ENCODE measurements around the gene TTC27.
"Not testable (repeated sequence)": the region's sequence is repeated elsewhere in the genome, so short reads cannot be mapped to it uniquely, and the experiment has no call there.

Gene TTC27

DNA sequence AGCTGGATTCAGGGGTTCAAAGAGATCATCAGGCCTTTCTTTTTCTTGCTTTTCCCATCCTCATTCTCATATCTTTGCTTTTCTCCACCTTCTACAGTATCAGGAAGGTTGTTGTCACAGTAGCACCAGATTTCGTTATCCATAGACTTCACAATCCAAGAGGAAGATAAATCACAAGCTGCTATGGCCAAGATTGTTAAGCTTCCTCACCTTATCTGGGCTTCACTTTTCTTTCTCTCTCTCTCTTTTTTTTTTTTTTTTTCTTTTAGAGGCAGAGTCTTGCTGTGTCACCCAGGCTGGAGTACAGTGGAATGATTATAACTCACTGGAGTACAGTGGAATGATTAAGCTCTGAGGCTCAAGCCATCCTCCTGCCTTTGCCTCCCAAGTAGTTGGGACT lies 93.5 kb downstream of the TTC27 start:
- no peak for DNase-seq

DNA sequence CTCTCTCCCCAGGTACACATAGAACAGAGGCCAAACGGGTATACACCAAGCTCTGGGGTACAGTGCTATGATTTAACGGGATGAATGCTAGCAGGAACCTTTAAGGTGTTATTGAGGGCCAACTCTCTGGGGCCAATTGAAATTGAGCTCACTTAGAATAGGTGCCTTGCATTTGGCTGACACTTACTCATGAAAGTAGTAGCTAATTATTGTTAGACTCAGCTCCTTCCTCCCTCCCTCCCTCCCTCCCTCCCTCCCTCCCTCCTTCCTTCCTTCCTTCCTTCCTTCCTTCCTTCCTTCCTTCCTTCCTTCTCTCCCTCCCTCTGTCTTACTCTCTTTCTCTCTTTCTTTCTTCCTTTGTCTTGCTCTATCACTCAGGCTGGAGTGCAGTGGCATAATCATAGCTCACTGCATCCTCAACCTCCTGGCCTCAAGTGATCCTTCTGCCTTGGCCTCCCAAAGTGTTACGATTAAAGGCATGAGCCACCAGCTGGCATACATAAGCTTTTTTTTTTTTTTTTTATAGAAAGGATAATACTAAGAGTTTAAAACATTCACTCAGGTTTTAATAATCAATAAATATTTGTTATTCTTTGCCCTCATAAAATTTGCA lies 95.7 kb downstream of the TTC27 start:
- no peak for DNase-seq

DNA sequence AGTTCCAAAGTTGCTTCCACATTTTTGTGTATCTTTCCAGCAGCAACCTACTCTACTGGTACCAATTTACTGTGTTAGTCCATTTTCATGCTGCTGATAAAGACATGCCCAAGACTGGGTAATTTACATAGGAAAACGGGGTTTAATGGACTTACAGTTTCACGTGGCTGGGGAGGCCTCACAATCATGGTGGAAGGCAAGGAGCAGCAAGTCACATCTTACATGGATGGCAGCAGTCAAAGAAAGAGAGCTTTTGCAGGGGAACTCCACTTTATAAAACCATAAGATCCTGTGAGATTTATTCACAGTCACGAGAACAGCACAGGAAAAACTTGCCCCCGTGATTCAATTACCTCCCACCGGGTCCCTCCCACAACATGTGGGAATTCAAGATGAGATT lies 98.8 kb downstream of the TTC27 start:
- not testable (repeated sequence) for DNase-seq

DNA sequence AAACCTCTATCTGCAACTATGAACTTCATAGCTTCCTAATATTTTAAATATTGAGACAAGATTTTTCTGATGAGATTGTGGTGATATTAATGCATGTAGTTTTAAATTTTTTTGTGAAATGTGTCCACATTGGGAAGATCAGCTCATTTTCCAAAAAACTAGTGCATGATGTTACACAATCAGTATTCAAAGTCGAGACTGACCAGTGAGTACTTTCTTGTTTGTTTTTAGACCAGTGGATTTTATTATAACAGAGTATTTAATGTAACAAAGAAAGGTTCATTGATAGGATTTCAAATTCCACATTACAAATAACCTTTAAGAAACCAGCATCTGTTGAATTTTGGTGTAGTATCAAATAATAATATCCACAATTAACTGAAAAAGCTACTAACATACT lies 99.3 kb downstream of the TTC27 start:
- no peak for DNase-seq

DNA sequence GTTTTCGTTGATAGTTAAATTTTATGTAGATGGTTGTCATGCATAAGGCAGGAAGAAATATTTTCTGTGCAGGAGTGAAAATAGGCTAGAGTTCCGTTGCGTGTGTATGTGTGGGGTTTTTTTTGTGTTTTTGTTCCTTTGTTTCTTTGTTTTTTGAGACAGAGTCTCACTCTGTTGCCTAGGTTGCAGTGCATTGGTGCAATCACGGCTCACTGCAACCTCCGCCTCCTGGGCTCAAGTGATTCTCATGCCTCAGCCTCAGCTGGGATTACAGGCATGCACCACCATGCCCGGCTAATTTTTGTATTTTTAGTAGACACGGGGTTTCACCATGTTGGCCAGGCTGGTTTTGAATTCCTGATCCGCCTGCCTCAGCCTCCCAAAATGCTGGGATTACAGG lies 103.1 kb downstream of the TTC27 start:
- DNase-seq: not testable (repeated sequence)

DNA sequence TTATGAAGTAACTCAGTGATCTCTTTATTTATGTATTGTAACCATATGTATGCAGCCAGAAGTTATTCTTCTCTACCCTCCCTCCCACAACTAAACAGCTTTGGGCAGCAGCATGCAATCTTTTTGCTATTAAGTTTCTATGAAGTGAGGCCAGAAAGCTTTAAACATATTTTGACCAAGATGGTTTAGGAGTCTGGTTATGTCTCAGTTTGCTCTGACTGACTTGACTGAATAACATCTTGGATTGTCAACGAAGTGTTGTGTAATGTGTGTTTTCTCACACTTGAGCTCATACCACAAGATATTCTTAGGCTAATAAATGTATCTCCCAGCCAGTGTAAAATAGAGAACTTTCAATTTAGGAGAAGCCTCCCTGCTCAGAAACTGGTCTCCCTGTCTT lies 104.3 kb downstream of the TTC27 start:
- no peak for DNase-seq

DNA sequence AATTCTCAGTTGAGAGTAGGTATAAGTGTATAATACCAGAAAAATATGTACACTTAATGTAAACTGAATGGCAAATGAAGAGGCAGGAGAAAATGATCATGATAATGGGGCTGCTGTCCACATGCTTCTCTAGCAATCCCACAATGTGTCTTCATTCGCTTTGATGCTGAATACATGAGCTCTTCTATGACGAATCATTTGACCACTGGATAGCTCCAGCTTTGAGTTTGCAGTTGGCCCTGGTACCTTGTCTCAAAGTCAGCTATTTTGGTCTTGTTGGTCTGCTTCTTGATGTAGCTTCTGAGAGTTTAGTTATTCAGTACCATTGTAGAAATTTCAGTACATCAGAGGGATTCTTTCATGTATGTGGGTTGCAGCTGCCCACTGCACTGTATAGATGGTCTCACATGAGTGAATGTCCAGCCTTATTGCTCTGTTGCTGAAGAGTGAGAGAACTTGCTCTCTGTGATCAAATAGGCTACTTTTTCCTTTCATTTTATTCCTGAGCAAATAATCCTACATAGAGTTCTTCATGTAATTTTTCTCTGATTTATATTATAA lies 105.1 kb downstream of the TTC27 start:
- no peak for DNase-seq

DNA sequence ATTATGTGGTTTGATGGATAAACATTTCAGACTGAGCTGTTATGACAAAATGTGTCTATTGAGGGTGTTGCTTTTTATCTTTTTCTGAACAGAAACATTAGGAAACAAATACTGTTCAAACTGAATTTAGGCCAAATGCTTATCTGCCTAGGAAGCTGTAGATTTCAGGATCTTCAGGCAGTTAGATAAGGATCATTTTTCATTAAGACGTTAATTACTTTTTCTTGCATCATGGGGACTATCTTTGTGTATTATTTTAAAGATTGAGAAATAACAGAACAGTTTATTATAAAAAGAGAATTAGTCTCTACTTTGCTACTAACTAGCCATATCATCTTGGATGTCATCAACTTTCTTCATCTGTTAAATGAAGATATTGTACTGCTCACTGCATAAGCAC lies 107.5 kb downstream of the TTC27 start:
- DNase-seq: no peak

DNA sequence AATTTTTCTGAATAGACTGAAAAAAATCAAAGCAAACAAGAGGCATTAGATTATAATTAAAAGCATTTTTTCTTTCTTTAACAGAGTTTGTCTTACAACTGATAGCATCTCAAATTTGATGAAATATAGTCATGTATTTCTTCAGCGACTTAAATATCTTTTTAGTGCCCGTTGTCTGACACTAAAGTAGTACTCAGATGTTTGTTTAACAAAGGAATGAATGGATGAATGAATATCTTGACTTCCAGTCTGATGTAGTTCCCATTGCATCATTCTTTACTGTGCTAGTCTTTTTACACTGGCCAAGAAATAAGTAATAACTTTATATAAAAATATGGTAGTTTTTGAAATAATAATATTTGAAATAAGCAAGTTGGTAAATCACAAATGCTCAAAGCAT lies 111.1 kb downstream of the TTC27 start:
- no peak for DNase-seq

DNA sequence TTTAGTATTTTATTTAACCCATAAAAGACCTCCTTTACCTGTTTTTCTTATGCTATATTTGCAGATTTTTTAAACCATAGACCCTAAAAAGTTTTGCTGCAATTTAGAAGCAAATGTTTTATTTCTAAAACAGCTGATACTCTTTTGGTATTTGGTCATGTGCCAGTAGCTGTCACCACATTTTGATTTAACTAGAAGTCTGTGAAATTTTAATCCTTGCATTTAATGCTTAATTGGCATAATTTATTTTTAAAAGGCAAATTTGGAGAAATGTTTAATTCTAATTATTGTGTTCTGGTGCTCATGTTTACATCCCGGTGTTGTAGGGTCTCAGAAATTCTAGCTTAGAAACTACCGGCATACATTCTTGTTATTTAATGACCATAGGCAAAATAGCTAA lies 111.8 kb downstream of the TTC27 start:
- DNase-seq: no peak

DNA sequence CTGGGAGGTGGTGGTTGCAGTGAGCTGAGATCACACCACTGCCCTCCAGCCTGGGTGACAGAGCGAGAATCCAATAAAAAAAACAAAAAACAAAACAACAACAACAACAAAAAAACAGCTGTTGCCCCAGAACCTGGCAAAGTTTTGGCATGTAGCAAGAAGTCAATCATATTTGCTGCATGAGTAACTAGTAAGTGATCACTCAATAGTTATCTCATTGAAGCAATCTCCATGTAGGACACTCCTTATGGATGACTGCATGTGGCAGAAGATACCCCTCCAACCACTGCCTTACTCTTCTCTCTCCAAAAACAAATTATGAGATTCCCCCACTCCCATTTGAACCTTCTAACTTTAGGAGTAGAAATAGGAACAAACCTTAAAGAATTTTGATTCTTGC lies 113.7 kb downstream of the TTC27 start:
- DNase-seq: no peak

DNA sequence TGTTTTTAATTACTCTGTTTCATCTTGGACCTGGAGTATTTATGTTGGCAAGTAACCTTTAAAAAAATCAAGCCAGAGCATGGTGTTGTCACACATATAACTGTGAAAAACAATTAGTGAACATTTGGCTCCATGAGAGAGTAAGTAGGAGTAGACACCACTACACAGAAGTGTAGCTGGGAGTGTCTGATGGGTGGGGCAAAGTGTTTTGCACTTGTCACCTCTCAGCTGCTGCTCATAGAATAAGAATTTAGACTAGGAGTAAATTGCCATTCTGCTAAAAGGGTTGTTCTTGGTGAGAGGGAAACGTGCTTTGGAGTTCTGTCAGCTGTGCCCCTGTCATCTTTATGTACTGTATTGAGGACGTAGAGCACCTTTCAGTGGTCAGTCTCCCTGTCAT lies 114.5 kb downstream of the TTC27 start:
- DNase-seq: no peak

DNA sequence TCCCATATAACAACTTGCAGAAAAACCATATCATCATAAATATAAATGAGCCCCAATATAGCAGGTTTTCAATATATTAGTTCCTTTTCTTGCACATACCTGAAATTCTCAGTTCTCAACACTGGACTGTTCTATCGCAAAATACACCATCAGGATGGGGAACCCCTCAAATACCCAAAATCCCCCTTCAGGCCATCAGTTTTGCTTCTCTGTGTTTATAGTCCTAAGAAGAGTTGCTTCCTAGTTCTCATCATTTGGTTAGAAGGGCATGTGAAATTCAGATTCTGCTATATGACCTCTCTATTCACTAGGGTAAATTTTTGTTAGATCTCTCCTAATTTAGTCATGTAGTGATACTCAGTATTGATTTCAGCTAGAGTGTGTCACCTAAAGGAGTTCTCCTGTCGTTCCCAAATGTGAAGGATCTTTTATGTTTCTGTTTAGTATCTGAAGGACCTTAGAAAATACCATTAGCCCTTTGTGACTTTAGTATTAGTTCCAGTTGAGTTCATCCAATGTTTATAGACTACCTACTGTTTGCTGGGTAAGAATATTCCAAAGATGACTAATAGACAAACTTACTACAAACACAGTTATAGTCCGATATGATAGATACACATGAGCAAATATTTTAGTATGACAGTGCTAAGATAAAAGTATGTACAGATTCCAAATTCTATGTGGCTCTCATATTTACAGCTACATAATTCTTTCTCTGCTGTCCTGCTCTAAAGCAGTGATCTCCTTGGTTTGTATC lies 115.8 kb downstream of the TTC27 start:
- no peak for DNase-seq

DNA sequence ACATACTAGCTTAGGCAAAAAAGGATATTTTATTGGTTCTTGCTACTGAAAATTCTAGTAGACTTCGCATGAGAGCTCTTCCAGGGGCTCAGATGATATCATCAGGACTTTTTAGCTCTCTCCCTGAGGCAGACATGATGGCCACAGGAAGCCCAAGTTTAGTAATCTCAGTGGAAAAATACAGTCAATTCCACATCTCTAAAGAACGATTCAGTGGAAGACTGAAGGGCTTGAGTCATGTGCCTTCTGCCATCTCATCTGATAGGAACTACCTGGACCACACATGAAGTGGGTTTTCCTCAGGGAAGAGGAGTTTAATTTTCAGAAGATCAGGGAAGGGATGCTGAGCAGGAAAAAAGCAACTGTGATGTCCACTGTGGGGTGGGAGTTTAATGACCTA lies 117.3 kb downstream of the TTC27 start:
- no peak for DNase-seq

DNA sequence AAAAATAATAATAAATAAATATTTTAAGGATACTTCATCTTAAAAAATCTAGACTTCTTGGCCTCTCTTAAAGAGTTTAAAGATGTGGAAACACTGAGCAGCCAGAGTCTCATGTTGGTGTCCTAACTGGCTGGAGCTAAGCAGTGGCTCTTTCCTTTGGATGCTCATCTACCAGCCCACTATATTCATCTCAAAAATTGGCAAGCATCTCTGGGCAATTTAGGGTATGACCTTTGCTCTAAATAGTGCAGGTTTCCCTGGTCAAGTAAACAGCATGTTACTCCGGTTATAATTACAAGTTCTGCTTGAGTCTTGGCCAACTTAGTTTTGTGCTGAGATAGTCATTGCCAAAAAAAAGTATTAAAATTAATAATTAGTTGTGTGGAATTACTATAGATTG lies 117.8 kb downstream of the TTC27 start:
- no peak for DNase-seq

DNA sequence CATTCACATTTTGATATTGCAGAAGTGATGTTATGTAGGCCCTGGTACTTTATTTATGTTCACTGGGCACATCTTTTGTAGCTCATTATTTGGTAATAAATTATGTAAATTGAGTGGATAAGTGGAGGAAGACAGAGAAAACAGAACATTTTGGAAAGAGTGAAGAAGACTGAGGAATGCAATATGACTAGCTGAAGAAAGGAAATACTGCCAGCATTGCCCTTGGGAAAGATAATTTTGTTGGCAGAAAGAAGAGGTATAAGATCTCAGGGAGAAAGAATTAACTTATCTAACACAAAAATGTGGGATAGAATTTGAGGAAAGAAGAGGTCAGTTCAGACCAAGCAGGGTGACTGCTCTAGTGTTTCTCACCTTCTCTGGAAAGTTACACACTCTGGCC lies 118.8 kb downstream of the TTC27 start:
- DNase-seq: no peak

DNA sequence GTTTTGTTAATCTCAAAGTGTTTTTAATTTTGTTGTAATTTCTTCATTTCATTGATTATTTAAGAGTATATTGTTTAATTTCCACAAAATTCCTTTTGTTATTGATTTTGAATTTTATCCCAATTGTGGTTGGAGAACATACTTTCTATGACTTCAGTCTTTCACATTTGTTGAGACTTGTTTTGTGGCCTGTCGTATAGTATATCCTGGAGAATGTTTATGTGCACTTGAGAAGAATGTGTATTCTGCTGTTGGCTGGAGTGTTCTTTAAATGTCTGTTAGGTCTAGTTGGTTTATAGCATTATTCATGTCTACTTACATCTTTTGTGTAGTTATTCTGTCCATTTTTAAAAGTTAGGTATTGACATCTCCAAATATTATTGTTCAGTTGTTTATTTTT lies 120.3 kb downstream of the TTC27 start:
- no peak for DNase-seq

DNA sequence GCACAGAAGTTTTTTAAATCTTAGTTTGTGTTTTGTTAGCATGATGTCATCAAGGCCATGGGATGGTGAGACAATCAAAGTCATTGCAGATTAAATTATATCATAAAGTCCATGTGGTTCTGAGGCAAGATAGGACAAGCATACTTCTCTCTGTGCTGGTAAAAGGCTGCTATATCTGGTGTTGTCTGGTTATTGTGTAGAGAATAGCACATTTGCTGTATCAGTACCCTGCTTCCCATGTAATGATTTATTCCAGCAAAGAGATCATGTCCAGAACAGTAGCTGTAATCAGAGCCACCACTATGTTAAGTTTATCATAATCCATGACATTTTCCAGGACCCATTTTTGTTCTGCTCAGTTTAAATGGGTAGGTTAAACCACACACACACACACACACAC lies 123.0 kb downstream of the TTC27 start:
- no peak for DNase-seq

DNA sequence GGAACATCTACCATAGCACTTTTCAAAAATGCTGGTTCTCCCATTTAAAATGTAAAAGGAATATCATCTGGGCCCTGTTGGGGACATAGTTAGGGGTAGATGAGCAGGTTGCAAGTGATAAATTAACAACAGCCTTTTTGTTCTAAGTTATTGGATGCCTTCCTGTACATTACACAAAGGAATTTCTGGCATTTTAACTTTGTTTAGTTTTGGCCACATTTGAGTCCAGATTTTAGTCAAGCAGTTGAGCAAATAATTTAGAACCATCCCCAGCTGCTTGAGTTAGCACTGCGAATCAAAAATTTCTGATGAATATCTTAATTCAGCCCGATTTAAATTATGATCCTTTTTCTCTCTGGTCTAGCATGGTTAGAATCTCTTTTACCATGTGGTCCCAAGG lies 124.4 kb downstream of the TTC27 start:
- DNase-seq: no peak

DNA sequence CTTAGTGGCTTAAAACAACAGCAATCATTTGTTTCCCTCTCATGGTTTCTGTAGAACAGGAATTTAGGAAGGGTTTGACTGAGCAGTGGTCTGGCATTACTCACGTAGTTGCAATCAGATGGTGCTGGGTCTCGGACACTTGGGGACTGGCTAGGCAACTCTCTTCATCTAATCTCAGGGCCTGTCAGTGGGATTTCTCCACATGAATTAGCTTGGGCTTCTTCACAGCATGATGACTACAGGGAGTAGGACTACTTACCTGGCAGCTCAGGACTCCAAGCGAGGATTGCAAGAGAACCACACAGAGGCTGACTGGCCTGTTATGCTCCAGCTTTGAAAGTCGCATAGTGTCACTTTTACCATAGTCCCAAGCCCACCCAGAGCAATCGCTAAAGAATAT lies 125.1 kb downstream of the TTC27 start:
- no peak for DNase-seq

DNA sequence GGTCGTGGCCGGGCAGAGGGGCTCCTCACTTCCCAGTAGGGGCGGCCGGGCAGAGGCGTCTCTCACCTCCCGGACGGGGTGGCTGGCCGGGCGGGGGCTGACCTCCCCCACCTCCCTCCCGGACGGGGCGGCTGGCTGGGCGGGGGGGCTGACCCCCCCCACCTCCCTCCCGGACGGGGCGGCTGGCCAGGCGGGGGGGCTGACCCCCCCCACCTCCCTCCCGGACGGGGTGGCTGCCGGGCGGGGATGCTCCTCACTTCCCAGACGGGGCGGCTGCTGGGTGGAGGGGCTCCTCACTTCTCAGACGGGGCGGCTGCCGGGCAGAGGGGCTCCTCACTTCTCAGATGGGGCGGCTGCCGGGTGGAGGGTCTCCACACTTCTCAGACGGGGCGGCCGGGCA lies 126.8 kb downstream of the TTC27 start:
- not testable (repeated sequence) for DNase-seq

DNA sequence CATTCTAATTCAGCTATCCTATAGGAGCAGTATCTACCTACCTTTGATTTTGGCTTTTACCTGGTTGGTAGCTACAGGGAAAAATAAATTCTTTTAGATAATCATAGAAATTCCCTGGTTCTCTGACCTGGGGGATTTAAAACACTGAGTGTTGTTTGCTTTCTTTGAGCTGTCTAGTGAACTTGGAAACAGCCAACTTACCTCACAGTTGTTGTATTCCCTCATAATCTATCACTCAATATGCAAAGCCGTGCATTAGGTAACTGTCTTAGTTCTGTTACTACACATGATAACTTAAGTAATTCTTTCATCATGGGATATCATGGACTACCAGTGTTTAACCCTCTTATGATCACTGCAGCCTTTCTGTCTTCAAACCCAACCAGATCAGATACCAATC lies 127.8 kb downstream of the TTC27 start:
- no peak for DNase-seq

DNA sequence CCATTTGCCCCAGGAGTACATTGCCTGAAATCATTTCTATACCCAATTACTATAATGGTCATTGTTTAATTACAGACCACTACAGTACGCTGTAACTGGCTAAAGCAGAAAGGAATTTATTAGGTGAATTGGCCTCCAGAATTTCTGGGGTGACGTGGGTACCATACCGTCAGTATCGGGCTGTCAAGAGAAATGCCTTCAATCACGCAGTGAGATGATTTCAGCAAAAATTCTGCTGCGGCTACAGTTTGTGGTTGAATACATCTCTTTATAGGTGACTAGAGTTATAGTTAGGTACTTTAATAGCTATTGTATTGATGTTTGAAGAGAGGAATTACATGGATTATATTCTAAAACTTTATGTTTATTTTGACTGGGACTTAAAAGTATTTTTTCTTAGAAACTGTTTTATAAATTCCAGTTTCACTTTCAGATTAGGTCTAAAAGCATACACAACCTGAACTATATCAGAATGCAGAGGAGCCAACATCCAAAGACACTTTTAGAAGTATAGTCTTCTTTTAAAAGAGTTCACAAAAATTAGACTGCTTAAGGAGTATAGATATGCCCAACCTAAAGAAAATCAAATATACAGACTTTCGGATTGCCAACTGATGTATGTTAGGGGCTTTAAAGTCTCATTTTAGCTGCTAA lies 128.4 kb downstream of the TTC27 start:
- no peak for DNase-seq

DNA sequence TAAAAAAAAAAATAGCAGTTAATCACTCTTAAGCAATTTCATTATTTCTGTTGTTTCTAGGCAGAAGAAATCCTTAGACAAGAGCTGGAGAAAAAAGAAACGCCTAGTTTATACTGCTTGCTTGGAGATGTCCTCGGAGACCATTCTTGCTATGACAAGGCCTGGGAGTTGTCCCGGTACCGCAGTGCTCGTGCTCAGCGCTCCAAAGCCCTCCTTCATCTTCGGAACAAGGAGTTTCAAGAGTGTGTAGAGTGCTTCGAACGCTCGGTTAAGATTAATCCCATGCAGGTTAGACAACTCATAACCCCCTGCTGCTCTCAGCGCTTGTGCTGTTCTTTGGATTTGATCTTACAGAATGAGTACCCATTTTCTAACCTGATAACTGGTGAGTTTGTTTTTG lies 130.4 kb downstream of the TTC27 start:
- DNase-seq: no peak

Measured in NCI-H187 (cell line).